GM23248 (cell line): ENCODE results near the gene RHBDF2.

ENCODE experiments used
- EZH2 ChIP-seq: fragments of 200-600 bp; sonication (generic); IDR thresholded peaks from 2 replicates; pipeline ENCODE4 v1.6.1; 2018; ENCODE audit warnings: antibody characterized with exemption, mild to moderate bottlenecking; ENCODE audit not compliant: insufficient read depth, poor library complexity, severe bottlenecking
- EZH2phosphoT487 ChIP-seq: fragments of 200-600 bp; sonication (generic); IDR thresholded peaks from 2 replicates; pipeline ENCODE4 v1.6.1; 2018; ENCODE audit warnings: antibody characterized with exemption, moderate library complexity, mild to moderate bottlenecking, low read depth; ENCODE audit not compliant: insufficient read depth

DNA sequence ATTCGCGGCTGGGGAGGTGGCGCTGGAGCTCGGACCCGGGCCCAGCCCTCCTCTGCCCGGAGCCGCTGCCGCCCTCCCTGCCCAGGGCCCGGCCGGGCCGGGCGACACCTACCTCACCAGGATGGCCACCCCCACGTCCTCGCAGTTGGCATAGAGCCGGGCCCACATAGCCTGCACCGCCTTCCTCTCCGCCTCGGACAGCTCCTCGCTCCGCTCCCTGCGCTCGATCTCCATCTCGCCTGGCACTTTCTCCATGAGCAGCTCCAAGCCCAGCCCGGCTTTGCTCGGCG, 36.0 kb upstream of the RHBDF2 start:
- TF ChIP-seq EZH2 = no peak
- no peak for TF ChIP-seq EZH2phosphoT487
